ENCODE results near the gene TPPP. TPM values are rescaled to one million over a fixed set of nuclear protein-coding genes. Genes with fewer than 3 reads are reported as not detected.

TPPP gene
- total and polyA plus RNA-seq, 2 donors (not counting 1 experiment from before 2014, with no cell fraction given) = 0.06 TPM; not detected in 1

DNA sequence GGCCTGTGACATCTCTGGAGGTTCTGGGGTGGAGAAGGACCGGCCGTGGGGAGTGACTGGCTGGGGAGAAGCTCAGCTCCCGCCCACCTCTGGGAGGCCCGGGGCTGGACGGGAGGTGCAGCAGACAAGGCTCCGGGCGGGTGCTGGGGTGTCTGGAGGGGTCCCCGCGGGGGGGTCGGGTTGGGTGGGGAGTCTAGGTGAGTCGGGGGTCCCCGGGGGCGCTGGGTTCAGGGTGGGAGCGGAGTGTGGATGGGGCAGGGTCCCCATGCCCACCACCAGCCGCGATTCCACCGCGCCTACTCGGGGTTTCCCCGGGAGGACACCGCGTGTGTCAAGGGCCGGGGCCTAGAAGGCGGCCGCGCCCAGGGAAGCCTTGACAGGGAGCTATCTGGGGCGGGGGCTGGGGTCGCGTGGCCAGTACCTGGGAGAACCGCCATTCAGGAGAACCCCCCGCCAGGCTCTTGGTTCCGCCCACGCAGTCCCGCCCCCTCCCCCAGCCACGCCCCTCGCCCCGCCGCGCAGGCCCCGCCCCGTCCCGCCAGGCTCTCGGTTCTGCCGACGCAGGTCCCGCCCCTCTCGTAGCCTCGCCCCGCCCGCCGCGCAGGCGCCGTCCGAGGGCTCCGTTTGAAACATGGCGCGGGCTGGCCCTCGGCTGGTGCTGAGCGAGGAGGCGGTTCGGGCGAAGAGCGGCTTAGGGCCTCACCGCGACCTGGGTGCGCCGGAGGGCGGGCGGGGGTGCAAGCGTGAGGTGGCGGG is 81.2 kb downstream of the TPPP start, which contains the start of gene CEP72:
Gene CEP72 (plus strand): TSS at position 610 of the 756 bp plus-strand sequence. CDS start 22 bp downstream, at position 632.
- Histone ChIP-seq H2AFZ (ENCODE audit: insufficient read depth, low read depth, low read length, poor library complexity, severe bottlenecking) (peak within 1 kb of the TSS; percentile 81), H3K79me2 (ENCODE audit: control insufficient read depth, insufficient read depth, low read length) (peaks cover 45% of the 10 kb centered on the region), H3K36me3 (replicated peaks in 1 of 2; ENCODE audit: control extremely low read depth in 1 of 2, control insufficient read depth in 1 of 2, extremely low read depth in 1 of 2, insufficient read depth in 2 of 2, low read length in 1 of 2) (no peaks in the 10 kb centered on the region), H3K4me2 (replicated peaks; ENCODE audit: low read depth, low read length, poor library complexity, severe bottlenecking) (peak within 1 kb of the TSS; percentile 95), H3K9me3 (ENCODE audit: control extremely low read depth in 1 of 3, control insufficient read depth in 2 of 3, insufficient read depth in 1 of 3, low read length in 2 of 3) (peaks cover 0 to 5% (median 0%) of the 10 kb centered on the region in 3 donors), H3K4me3 (ENCODE audit: control extremely low read depth in 1 of 5, extremely low read depth in 1 of 5, insufficient read depth in 1 of 5, low read depth in 2 of 5, low read length in 4 of 5) (peak within 1 kb of the TSS; percentile 62 to 83 (median 73)), H3K27ac (ENCODE audit: low read length in 2 of 2) (peak within 1 kb of the TSS; percentile 36 to 49), H4K20me1 (ENCODE audit: control insufficient read depth, insufficient read depth, low read length, poor library complexity, severe bottlenecking) (no peaks in the 10 kb centered on the region), H3K9ac (ENCODE audit: low read length) (peak within 1 kb of the TSS; percentile 79), H3K4me1 (ENCODE audit: control insufficient read depth in 2 of 2, insufficient read depth in 2 of 2, low read length in 2 of 2) (peaks cover 22 to 28% of the 10 kb centered on the region in 2 donors), H3K27me3 (replicated peaks in 1 of 4; ENCODE audit: control extremely low read depth in 1 of 4, control insufficient read depth in 3 of 4, insufficient read depth in 4 of 4, low read length in 3 of 4) (peaks cover 0 to 19% (median 5%) of the 10 kb centered on the region in 4 experiments)
- Mint-ChIP-seq H3K4me1 (peaks cover 37% of the 10 kb centered on the region), H3K27me3 (peaks cover 9% of the 10 kb centered on the region), H3K27ac (peak within 1 kb of the TSS; percentile 87), H3K4me3 (peak within 1 kb of the TSS; percentile 92), H3K9me3 (ENCODE audit: insufficient read depth) (no peaks in the 10 kb centered on the region)
- peak; percentile 95 for ATAC-seq (ENCODE audit: low read depth)
- CTCF ChIA-PET = no interaction called here
- TF ChIP-seq EZH2 (IDR thresholded peaks at IDR 0.05; ENCODE audit: borderline replicate concordance, insufficient read depth, low read depth, low read length, poor library complexity, severe bottlenecking) = no peak
- intact Hi-C loops (cut with micrococcal nuclease) = loop anchor here (1.0 to 10.0 kb wide), 3 partner anchors 68 to 167 kb away; partner anchors contain the start of gene EXOC3
- under 1% methylated on average over 59 of the region's 72 CpGs for WGBS (ENCODE audit: insufficient coverage)
- POLR2A ChIA-PET = interaction anchor here (0.6 to 1.1 kb wide), 2 partner anchors 68 to 148 kb away, joined by 3 to 7 read pairs; no protein-coding TSS in a partner anchor
- DNase-seq = peak; percentile 92

DNA sequence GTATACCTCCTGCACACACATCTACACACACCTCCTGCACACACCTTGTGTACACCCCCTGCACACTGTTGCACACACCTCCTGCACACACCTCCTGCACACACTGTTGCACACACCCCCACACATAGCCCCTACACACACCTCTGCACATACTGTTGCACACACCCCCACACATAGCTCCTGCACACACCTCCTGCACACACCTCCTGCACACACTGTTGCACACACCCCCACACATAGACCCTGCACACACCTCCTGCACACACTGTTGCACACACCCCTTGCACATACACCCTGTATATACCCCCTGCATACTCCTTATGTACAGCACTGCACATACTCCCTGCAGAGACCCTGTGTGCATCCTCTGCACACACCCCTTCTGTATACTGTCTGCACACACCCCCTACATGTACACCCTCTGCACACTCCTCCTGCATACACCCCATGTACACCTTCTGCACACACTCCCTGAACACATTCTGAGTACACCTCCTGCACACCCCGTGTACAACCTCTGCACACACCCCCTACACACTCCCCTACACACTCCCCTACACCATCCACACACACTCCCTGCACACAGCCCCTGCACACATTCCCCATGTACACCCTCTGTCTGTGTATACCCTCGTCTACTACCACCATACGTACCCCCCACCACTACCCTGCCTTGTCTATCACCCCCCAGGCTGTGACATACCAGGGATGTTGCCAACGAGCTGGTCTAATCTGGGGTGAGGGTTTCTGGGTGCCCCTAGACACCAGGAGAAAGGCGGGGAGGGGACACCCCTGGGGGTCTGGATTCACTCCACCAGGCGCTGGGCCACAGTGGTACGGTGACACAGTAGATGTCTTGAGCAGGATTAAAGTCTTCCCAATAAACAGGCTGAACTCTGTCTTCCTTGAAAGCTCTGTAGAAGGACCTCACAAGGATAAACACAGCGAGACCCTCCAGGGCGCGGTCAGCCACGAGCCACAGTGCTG is 82.1 kb downstream of the TPPP start:
- no peak for ATAC-seq (ENCODE audit: low read depth)
- no peak for TF ChIP-seq EZH2 (IDR thresholded peaks at IDR 0.05; ENCODE audit: borderline replicate concordance, insufficient read depth, low read depth, low read length, poor library complexity, severe bottlenecking)
- no peak for TF ChIP-seq CTCF (IDR thresholded peaks at IDR 0.05)
- Histone ChIP-seq H3K79me2 (ENCODE audit: control insufficient read depth, insufficient read depth, low read length) (peaks cover 36% of the 10 kb centered on the region), H3K4me1 (ENCODE audit: control insufficient read depth in 2 of 2, insufficient read depth in 2 of 2, low read length in 2 of 2) (peaks cover 24 to 29% of the 10 kb centered on the region in 2 donors), H3K4me2 (replicated peaks; ENCODE audit: low read depth, low read length, poor library complexity, severe bottlenecking) (peak overlapping the region; percentile 95), H3K4me3 (ENCODE audit: control extremely low read depth in 1 of 5, extremely low read depth in 1 of 5, insufficient read depth in 1 of 5, low read depth in 2 of 5, low read length in 4 of 5) (peak overlapping the region in 4 of 5 experiments; percentile 66 to 83 (median 74)), H3K9me3 (ENCODE audit: control extremely low read depth in 1 of 3, control insufficient read depth in 2 of 3, insufficient read depth in 1 of 3, low read length in 2 of 3) (peaks cover 0 to 5% (median 0%) of the 10 kb centered on the region in 3 donors), H2AFZ (ENCODE audit: insufficient read depth, low read depth, low read length, poor library complexity, severe bottlenecking) (peak overlapping the region; percentile 81), H3K36me3 (replicated peaks in 1 of 2; ENCODE audit: control extremely low read depth in 1 of 2, control insufficient read depth in 1 of 2, extremely low read depth in 1 of 2, insufficient read depth in 2 of 2, low read length in 1 of 2) (no peaks in the 10 kb centered on the region), H3K9ac (ENCODE audit: low read length) (peak overlapping the region; percentile 79), H3K27ac (ENCODE audit: low read length in 2 of 2) (no peak overlapping the region), H3K27me3 (replicated peaks in 1 of 4; ENCODE audit: control extremely low read depth in 1 of 4, control insufficient read depth in 3 of 4, insufficient read depth in 4 of 4, low read length in 3 of 4) (peaks cover 0 to 21% (median 5%) of the 10 kb centered on the region in 4 experiments), H4K20me1 (ENCODE audit: control insufficient read depth, insufficient read depth, low read length, poor library complexity, severe bottlenecking) (no peaks in the 10 kb centered on the region)
- Mint-ChIP-seq H3K4me3 (peak overlapping the region; percentile 83), H3K4me1 (peaks cover 37% of the 10 kb centered on the region), H3K27ac (peak overlapping the region; percentile 50), H3K27me3 (peaks cover 10% of the 10 kb centered on the region), H3K9me3 (ENCODE audit: insufficient read depth) (no peaks in the 10 kb centered on the region)
- DNase-seq = no peak
- ChIA-PET POLR2A (interaction anchor here (0.6 to 1.1 kb wide), 2 partner anchors 67 to 147 kb away, joined by 3 to 7 read pairs; no protein-coding TSS in a partner anchor), CTCF (no interaction called here)
- 50% methylated on average over 8 of the region's 11 CpGs for WGBS (ENCODE audit: insufficient coverage)
- intact Hi-C loops (cut with micrococcal nuclease) = loop anchor here (1.0 to 10.0 kb wide), 2 partner anchors 67 to 166 kb away; partner anchors contain the start of gene EXOC3

Data from B cell (primary cell).